Suprapubic skin (tissue), 3 donors: ENCODE measurements around the gene LTBP2.

Source experiments
- CTCF ChIP-seq, 2 donors: fragments of 200-600 bp in 1 of 2; fragments of 450-650 bp in 1 of 2; sonication (generic) in 1 of 2; IDR thresholded peaks; one replicate each; pipeline ENCODE4 v1.5.1; 2016 to 2019; ENCODE audit warnings: antibody characterized with exemption in 2 of 2, mild to moderate bottlenecking in 1 of 2, moderate library complexity in 1 of 2
- POLR2A ChIP-seq, 2 donors: fragments of 450-650 bp; IDR thresholded peaks; one replicate each; pipeline ENCODE4 v1.6.1; 2017; ENCODE audit warnings: antibody characterized with exemption in 2 of 2, mild to moderate bottlenecking in 2 of 2, moderate library complexity in 2 of 2

DNA sequence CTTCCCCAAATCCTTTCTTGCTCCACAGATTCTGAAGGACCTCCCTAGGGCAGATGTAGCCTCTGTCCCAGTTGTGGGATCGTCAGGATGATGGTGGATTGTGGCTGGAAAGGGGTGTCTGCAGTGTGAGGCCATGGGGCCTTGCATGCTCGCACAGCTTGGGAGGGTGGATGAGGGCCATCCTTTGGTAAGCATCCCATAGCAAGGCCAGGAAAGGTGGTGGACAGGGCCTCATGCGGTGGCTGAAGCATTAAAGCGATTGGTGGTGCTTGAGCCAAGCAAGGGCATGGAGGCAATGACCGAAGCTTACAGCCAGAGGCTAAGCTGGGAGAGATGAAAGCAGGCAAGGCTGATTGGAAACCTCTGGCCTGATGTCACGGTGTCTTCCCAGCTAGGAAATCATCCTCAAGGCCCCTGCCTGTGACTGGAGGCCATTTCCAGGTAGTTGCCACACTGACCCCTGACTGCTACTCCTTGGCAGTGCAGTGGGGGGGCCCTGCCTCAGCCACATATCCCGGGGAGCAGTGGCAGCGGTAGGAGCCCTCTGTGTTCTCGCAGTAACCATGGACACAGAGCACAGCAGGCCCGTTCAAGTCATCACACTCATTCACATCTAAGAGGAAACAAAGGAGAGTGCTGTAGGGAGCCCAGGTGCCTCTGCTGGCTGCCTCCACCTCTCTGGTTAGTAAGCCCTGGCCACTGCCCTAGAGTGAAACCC is 111.5 kb downstream of the LTBP2 start:
- TF ChIP-seq POLR2A (IDR thresholded peaks at IDR 0.05) = no peak
- no peak for TF ChIP-seq CTCF (IDR thresholded peaks at IDR 0.05)
